ENCODE measurements around the gene FNDC3B. TPM values are rescaled to one million over a fixed set of nuclear protein-coding genes. Genes with fewer than 3 reads are reported as not detected.

The FNDC3B gene
- total RNA-seq, 2 donors from 2014 or later, result 17.6 to 17.9 TPM

- H3K27ac Mint-ChIP-seq, result no peak overlapping the region
- no peak overlapping the region for H3K4me3 Mint-ChIP-seq
- no peaks in the 10 kb centered on the region for H3K27me3 Mint-ChIP-seq
- peaks cover 8% of the 10 kb centered on the region for H3K4me1 Mint-ChIP-seq
- H3K9me3 Mint-ChIP-seq, result no peaks in the 10 kb centered on the region
- no peaks in the 10 kb centered on the region for H3K36me3 Mint-ChIP-seq (ENCODE audit: low read depth)
- no peak for ATAC-seq (replicated peaks)
These were observed 135.3 kb downstream of the FNDC3B start for GRCh38 chr3:172174513-172175253.

GRCh38 chr3:172175254-172175599, 135.8 kb downstream of the FNDC3B start:
- no peak for ATAC-seq (replicated peaks)
- Mint-ChIP-seq H3K27ac (no peak overlapping the region), H3K4me3 (no peak overlapping the region), H3K9me3 (no peaks in the 10 kb centered on the region), H3K27me3 (no peaks in the 10 kb centered on the region), H3K4me1 (peaks cover 8% of the 10 kb centered on the region), H3K36me3 (ENCODE audit: low read depth) (no peaks in the 10 kb centered on the region)

DNA sequence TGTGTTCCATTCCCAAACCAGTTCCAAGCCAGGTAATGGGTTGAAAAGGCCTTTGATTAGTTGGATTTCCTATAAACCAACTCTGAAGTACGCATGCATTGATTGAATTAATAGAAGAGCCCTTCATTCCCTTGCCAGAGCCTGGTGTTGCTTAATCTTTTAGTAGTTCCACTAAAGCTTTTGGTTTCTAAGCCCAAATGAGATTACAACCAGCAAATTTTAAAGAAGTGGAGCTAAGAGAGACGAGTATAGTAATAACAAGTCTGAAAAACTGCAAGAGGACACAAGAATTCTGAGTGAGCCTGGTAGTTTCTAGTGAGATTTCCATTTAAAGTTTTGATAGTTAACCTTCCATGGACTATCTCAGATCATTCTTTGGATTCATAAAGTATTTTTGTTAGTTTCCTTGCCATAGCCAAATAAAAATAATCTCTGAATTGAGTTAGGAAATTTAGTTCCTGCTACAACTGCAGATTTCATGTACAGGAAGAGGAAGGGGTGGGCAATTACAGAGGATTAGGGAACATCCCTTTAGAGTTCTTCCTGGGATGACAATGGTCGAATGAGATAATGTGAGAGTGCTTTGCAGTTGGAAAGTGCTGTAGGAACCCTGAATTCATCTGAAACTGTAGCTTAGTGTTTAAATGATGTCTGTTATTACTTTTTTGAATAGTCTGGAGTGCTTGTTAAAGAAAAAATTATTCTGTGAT, 136.8 kb downstream of the FNDC3B start:
- H3K27me3 Mint-ChIP-seq, result no peaks in the 10 kb centered on the region
- H3K9me3 Mint-ChIP-seq, result no peaks in the 10 kb centered on the region
- no peak overlapping the region for H3K4me3 Mint-ChIP-seq
- no peaks in the 10 kb centered on the region for H3K36me3 Mint-ChIP-seq (ENCODE audit: low read depth)
- H3K27ac Mint-ChIP-seq, result no peak overlapping the region
- no peak for ATAC-seq (replicated peaks)
- H3K4me1 Mint-ChIP-seq, result peaks cover 8% of the 10 kb centered on the region

DNA sequence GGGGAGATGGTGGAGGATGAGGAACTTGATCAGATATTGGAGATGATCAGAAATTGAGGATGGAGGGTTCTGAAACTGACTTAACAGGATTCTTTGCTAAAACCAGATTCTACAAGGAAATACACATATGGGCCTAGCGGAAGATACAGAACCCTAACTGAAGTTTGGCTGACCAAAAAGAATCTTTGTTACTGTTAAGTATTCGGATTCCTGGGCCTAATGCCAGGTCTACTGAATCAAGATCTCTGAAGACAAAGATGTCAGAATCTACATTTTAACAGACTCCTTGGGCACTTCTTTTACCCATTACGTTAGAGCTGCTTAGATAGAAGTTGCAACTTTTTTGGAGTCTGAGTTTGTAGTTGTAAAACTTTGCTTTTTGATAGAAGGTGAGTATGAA, 137.7 kb downstream of the FNDC3B start:
- Mint-ChIP-seq H3K36me3 (ENCODE audit: low read depth) (no peaks in the 10 kb centered on the region), H3K27ac (no peak overlapping the region), H3K9me3 (no peaks in the 10 kb centered on the region), H3K27me3 (no peaks in the 10 kb centered on the region), H3K4me3 (no peak overlapping the region), H3K4me1 (peaks cover 8% of the 10 kb centered on the region)
- ATAC-seq (replicated peaks), result no peak

- ATAC-seq (replicated peaks), result no peak
- no peaks in the 10 kb centered on the region for H3K9me3 Mint-ChIP-seq
- H3K27me3 Mint-ChIP-seq, result no peaks in the 10 kb centered on the region
- H3K27ac Mint-ChIP-seq, result no peak overlapping the region
- peaks cover 7% of the 10 kb centered on the region for H3K4me1 Mint-ChIP-seq
- H3K36me3 Mint-ChIP-seq (ENCODE audit: low read depth), result no peaks in the 10 kb centered on the region
- no peak overlapping the region for H3K4me3 Mint-ChIP-seq
These were observed 138.5 kb downstream of the FNDC3B start for GRCh38 chr3:172177803-172178316.

- H3K9me3 Mint-ChIP-seq, result no peaks in the 10 kb centered on the region
- H3K4me3 Mint-ChIP-seq, result no peak overlapping the region
- H3K4me1 Mint-ChIP-seq, result no peaks in the 10 kb centered on the region
- no peaks in the 10 kb centered on the region for H3K36me3 Mint-ChIP-seq (ENCODE audit: low read depth)
- peak; percentile 26 for ATAC-seq (replicated peaks)
- peak overlapping the region; percentile 7 for H3K27ac Mint-ChIP-seq
- no peaks in the 10 kb centered on the region for H3K27me3 Mint-ChIP-seq
These were observed 140.5 kb downstream of the FNDC3B start for GRCh38 chr3:172179680-172180399.

GRCh38 chr3:172180473-172180872, 141.1 kb downstream of the FNDC3B start:
- no peaks in the 10 kb centered on the region for H3K9me3 Mint-ChIP-seq
- H3K27me3 Mint-ChIP-seq, result no peaks in the 10 kb centered on the region
- H3K36me3 Mint-ChIP-seq (ENCODE audit: low read depth), result no peaks in the 10 kb centered on the region
- no peak overlapping the region for H3K4me3 Mint-ChIP-seq
- ATAC-seq (replicated peaks), result no peak
- H3K4me1 Mint-ChIP-seq, result no peaks in the 10 kb centered on the region
- peak overlapping the region; percentile 7 for H3K27ac Mint-ChIP-seq

GRCh38 chr3:172181932-172182586, 142.7 kb downstream of the FNDC3B start:
- Mint-ChIP-seq H3K9me3 (no peaks in the 10 kb centered on the region), H3K27ac (no peak overlapping the region), H3K36me3 (ENCODE audit: low read depth) (no peaks in the 10 kb centered on the region), H3K4me3 (no peak overlapping the region), H3K4me1 (no peaks in the 10 kb centered on the region), H3K27me3 (no peaks in the 10 kb centered on the region)
- ATAC-seq (replicated peaks), result peak; percentile 29

- no peaks in the 10 kb centered on the region for H3K27me3 Mint-ChIP-seq
- no peak overlapping the region for H3K4me3 Mint-ChIP-seq
- H3K4me1 Mint-ChIP-seq, result no peaks in the 10 kb centered on the region
- H3K9me3 Mint-ChIP-seq, result no peaks in the 10 kb centered on the region
- ATAC-seq (replicated peaks), result no peak
- H3K36me3 Mint-ChIP-seq (ENCODE audit: low read depth), result no peaks in the 10 kb centered on the region
- H3K27ac Mint-ChIP-seq, result no peak overlapping the region
These were observed 143.4 kb downstream of the FNDC3B start for GRCh38 chr3:172182797-172183196.

DNA sequence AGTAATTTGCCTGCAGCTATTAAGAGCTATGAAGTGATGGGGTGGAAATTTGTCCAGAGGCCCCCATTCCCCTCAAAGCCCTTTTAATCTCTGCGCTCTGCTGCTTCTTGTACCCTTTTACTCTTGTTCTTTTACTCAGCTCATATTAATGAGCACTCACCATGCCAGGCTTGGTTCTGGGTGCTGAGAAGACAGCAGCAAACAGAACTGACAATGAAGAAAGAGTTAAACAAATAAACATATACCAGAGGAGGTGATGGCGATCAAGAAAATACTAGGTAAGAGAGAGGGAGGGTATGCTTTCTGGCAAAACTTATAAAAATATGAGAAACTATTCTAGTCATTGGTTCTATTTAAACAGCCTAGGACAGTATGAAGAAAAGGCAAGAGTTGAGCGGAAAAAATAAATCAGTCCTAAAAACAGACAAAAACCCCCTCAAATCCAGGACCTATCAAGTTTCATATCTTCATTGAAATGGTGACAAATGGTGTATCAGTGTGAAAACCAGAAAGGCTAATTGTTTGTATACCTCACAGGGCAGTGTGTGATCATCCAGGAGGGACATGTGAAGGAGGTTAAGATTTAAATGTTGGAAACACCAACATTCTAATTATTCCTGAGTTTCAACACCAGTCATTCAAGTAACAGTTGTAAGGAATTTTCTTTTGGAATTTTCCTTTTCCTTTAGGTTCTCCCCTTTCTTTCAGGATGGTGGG, 144.9 kb downstream of the FNDC3B start:
- Mint-ChIP-seq H3K9me3 (no peaks in the 10 kb centered on the region), H3K27me3 (no peaks in the 10 kb centered on the region), H3K4me1 (no peaks in the 10 kb centered on the region), H3K27ac (no peak overlapping the region), H3K36me3 (ENCODE audit: low read depth) (no peaks in the 10 kb centered on the region), H3K4me3 (no peak overlapping the region)
- peak; percentile 35 for ATAC-seq (replicated peaks)

DNA sequence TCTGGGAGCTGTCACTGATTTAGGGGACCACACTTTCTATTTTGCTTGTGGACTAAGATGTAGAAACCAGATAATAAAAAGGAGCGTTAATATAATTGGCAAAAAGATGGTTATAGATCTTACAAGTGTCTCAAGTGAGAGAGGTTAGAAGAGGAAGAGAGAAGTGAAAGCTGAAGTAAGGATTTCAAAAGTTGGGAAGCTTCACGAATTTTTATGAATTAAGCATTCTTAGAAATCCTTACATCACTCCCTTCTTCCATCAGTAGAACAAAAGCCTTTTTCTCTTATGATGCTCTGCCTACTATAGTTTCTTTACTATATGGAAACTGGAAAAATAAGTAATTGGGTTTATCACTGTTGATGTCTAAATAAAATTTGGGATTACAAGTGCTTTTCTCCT, 146.5 kb downstream of the FNDC3B start:
- no peak overlapping the region for H3K27ac Mint-ChIP-seq
- H3K9me3 Mint-ChIP-seq, result no peaks in the 10 kb centered on the region
- no peaks in the 10 kb centered on the region for H3K36me3 Mint-ChIP-seq (ENCODE audit: low read depth)
- H3K4me3 Mint-ChIP-seq, result no peak overlapping the region
- H3K27me3 Mint-ChIP-seq, result no peaks in the 10 kb centered on the region
- H3K4me1 Mint-ChIP-seq, result no peaks in the 10 kb centered on the region
- ATAC-seq (replicated peaks), result no peak

GRCh38 chr3:172186607-172187006, 147.2 kb downstream of the FNDC3B start:
- H3K27me3 Mint-ChIP-seq, result no peaks in the 10 kb centered on the region
- H3K4me3 Mint-ChIP-seq, result no peak overlapping the region
- no peaks in the 10 kb centered on the region for H3K4me1 Mint-ChIP-seq
- H3K27ac Mint-ChIP-seq, result no peak overlapping the region
- ATAC-seq (replicated peaks), result no peak
- no peaks in the 10 kb centered on the region for H3K9me3 Mint-ChIP-seq
- H3K36me3 Mint-ChIP-seq (ENCODE audit: low read depth), result no peaks in the 10 kb centered on the region

- no peaks in the 10 kb centered on the region for H3K27me3 Mint-ChIP-seq
- H3K9me3 Mint-ChIP-seq, result no peaks in the 10 kb centered on the region
- ATAC-seq (replicated peaks), result no peak
- H3K4me1 Mint-ChIP-seq, result no peaks in the 10 kb centered on the region
- H3K4me3 Mint-ChIP-seq, result no peak overlapping the region
- no peaks in the 10 kb centered on the region for H3K36me3 Mint-ChIP-seq (ENCODE audit: low read depth)
- no peak overlapping the region for H3K27ac Mint-ChIP-seq
These were observed 148.1 kb downstream of the FNDC3B start for GRCh38 chr3:172187511-172187910.

GRCh38 chr3:172188511-172188910, 149.1 kb downstream of the FNDC3B start:
- Mint-ChIP-seq H3K27ac (no peak overlapping the region), H3K36me3 (ENCODE audit: low read depth) (no peaks in the 10 kb centered on the region), H3K4me3 (no peak overlapping the region), H3K9me3 (no peaks in the 10 kb centered on the region), H3K27me3 (no peaks in the 10 kb centered on the region), H3K4me1 (peaks cover 2% of the 10 kb centered on the region)
- ATAC-seq (replicated peaks), result no peak
